Endodermal cell (in vitro differentiated cells): ENCODE data around the gene IL20. TPM values are rescaled to one million over a fixed set of nuclear protein-coding genes. Genes with fewer than 3 reads are reported as not detected.

Experiments used
- DNase-seq: peaks from one replicate; pipeline ENCODE4 v3.0.0-alpha.2; 2017
- H3K27ac ChIP-seq: 2 replicates; pipeline ENCODE4 v1.5.1; 2013; ENCODE audit warnings: mild to moderate bottlenecking, low read depth, low read length, moderate library complexity
- H3K27me3 ChIP-seq: 2 replicates; pipeline ENCODE4 v1.6.1; 2013; ENCODE audit warnings: mild to moderate bottlenecking, low read length, moderate library complexity; ENCODE audit not compliant: insufficient read depth, control insufficient read depth, poor library complexity, severe bottlenecking
- H3K36me3 ChIP-seq: 2 replicates; pipeline ENCODE4 v1.7.0; 2013; ENCODE audit warnings: mild to moderate bottlenecking, low read length, moderate library complexity; ENCODE audit not compliant: control insufficient read depth, insufficient read depth
- H3K4me1 ChIP-seq: one replicate; pipeline ENCODE4 v1.7.0; 2013; ENCODE audit warnings: low read length; ENCODE audit not compliant: control insufficient read depth, insufficient read depth
- H3K4me3 ChIP-seq: 2 replicates; pipeline ENCODE4 v1.5.1; 2013; ENCODE audit warnings: mild to moderate bottlenecking, low read length, moderate library complexity
- H3K9ac ChIP-seq: 2 replicates; pipeline ENCODE4 v1.6.1; 2013; ENCODE audit warnings: mild to moderate bottlenecking, low read length, moderate library complexity; ENCODE audit not compliant: poor library complexity, severe bottlenecking; ENCODE audit errors: extremely low read depth
- H3K9me3 ChIP-seq: 2 replicates; pipeline ENCODE4 v1.6.1; 2013; ENCODE audit warnings: mild to moderate bottlenecking, low read length, moderate library complexity; ENCODE audit not compliant: control insufficient read depth
- H3K27ac Mint-ChIP-seq: 2 replicates; pipeline ENCODE4 v1.8.0; 2020; ENCODE audit warnings: mixed read lengths
- H3K27me3 Mint-ChIP-seq: 2 replicates; pipeline ENCODE4 v1.8.0; 2021; ENCODE audit warnings: mild to moderate bottlenecking, mixed read lengths; ENCODE audit not compliant: insufficient read depth
- H3K36me3 Mint-ChIP-seq: 2 replicates; pipeline ENCODE4 v1.8.0; 2020; ENCODE audit warnings: low read depth, mixed read lengths
- H3K4me1 Mint-ChIP-seq: 2 replicates; pipeline ENCODE4 v1.8.0; 2020; ENCODE audit warnings: mixed read lengths
- H3K4me3 Mint-ChIP-seq: 2 replicates; pipeline ENCODE4 v1.8.0; 2020; ENCODE audit warnings: mild to moderate bottlenecking, moderate library complexity, mixed read lengths
- H3K9me3 Mint-ChIP-seq: 2 replicates; pipeline ENCODE4 v1.8.0; 2020; ENCODE audit warnings: mild to moderate bottlenecking, mixed read lengths
- CTCF ChIP-seq: fragments of 200-600 bp; sonication (generic); conservative IDR thresholded peaks from 2 replicates; pipeline ENCODE4 v1.5.0; 2021; ENCODE audit warnings: antibody characterized with exemption, mild to moderate bottlenecking
- WGBS, 2 experiments: methylation state at CpG; one replicate each; pipeline versions ENCODE4 v1.1.5 to v1.1.7; 2013; ENCODE audit warnings: missing lambda C conversion rate in 2 of 2, mixed read lengths in 1 of 2; ENCODE audit not compliant: insufficient coverage in 1 of 2, insufficient read length in 1 of 2; 5-methylcytosine and 5-hydroxymethylcytosine counted together
- total RNA-seq, 2 donors: library from RNA; stranded (reverse); fragmentation: NEBNext Ultra II Directional in 1 of 2; extraction: Animal tissue kit (Norgen Biotek cat#: 25700) in 1 of 2; gene quantifications; 2 replicates in 1 of 2; 3 replicates in 1 of 2; pipeline ENCODE4 v1.2.1, GENCODE V29; 2021

IL20 gene
- total RNA-seq, 2 donors from 2014 or later: not detected

GRCh38 chr1:206886831-206887230 is 21.4 kb downstream of the IL20 start:
- Mint-ChIP-seq H3K27me3 (peaks cover 5% of the 10 kb centered on the region), H3K4me3 (no peak overlapping the region), H3K27ac (no peak overlapping the region), H3K4me1 (peaks cover 9% of the 10 kb centered on the region), H3K36me3 (no peaks in the 10 kb centered on the region), H3K9me3 (peaks cover 1% of the 10 kb centered on the region)
- no peak for TF ChIP-seq CTCF
- no peaks in the 10 kb centered on the region for H3K4me1 ChIP-seq
- DNase-seq: no peak
- no peaks in the 10 kb centered on the region for H3K9me3 ChIP-seq
- H3K9ac ChIP-seq: no peak overlapping the region
- no peaks in the 10 kb centered on the region for H3K27me3 ChIP-seq
- H3K4me3 ChIP-seq: no peak overlapping the region
- whole genome bisulfite sequencing, 2 experiments: 94 to 100% methylated on average over 1 of the region's 1 CpG
- no peaks in the 10 kb centered on the region for H3K36me3 ChIP-seq
- no peak overlapping the region for H3K27ac ChIP-seq

GRCh38 chr1:206887701-206888100 is 22.3 kb downstream of the IL20 start:
- Mint-ChIP-seq H3K4me1 (peaks cover 9% of the 10 kb centered on the region), H3K9me3 (no peaks in the 10 kb centered on the region), H3K36me3 (no peaks in the 10 kb centered on the region), H3K4me3 (no peak overlapping the region), H3K27me3 (peaks cover 5% of the 10 kb centered on the region), H3K27ac (no peak overlapping the region)
- Histone ChIP-seq H3K27me3 (no peaks in the 10 kb centered on the region), H3K36me3 (no peaks in the 10 kb centered on the region), H3K27ac (no peak overlapping the region), H3K9ac (no peak overlapping the region), H3K4me3 (no peak overlapping the region), H3K9me3 (no peaks in the 10 kb centered on the region), H3K4me1 (no peaks in the 10 kb centered on the region)
- 86 to 91% methylated on average over 4 of the region's 4 CpGs for WGBS, 2 experiments
- DNase-seq: no peak
- TF ChIP-seq CTCF: no peak

- Histone ChIP-seq H3K27ac (no peak overlapping the region), H3K4me1 (no peaks in the 10 kb centered on the region), H3K27me3 (no peaks in the 10 kb centered on the region), H3K36me3 (no peaks in the 10 kb centered on the region), H3K9me3 (no peaks in the 10 kb centered on the region), H3K4me3 (no peak overlapping the region), H3K9ac (no peak overlapping the region)
- DNase-seq: peak; percentile 63
- H3K4me3 Mint-ChIP-seq: no peak overlapping the region
- H3K9me3 Mint-ChIP-seq: no peaks in the 10 kb centered on the region
- peaks cover 12% of the 10 kb centered on the region for H3K4me1 Mint-ChIP-seq
- 81 to 90% methylated on average over 8 to 15 of the region's 15 CpGs for WGBS, 2 experiments
- no peak for TF ChIP-seq CTCF
- H3K27ac Mint-ChIP-seq: no peak overlapping the region
- peaks cover 2% of the 10 kb centered on the region for H3K27me3 Mint-ChIP-seq
- H3K36me3 Mint-ChIP-seq: no peaks in the 10 kb centered on the region
Measured at GRCh38 chr1:206890125-206891060, 25.0 kb downstream of the IL20 start.
